Mesothelial cell of epicardium (in vitro differentiated cells): ENCODE data around the gene ERGIC2. TPM values are rescaled to one million over a fixed set of nuclear protein-coding genes. Genes with fewer than 3 reads are reported as not detected.

Experiments used
- DNase-seq, 2 experiments: peaks; one replicate each; pipeline ENCODE4 v3.0.0; 2021; ENCODE audit warnings: low spot score in 2 of 2; ENCODE audit not compliant: unreplicated experiment in 2 of 2
- H3K27ac Mint-ChIP-seq: 2 replicates; pipeline ENCODE4 v1.8.0; 2021; ENCODE audit warnings: mixed read lengths
- H3K27me3 Mint-ChIP-seq: 2 replicates; pipeline ENCODE4 v1.8.0; 2021; ENCODE audit warnings: low read depth, mixed read lengths
- H3K36me3 Mint-ChIP-seq: 2 replicates; pipeline ENCODE4 v1.8.0; 2021; ENCODE audit warnings: mixed read lengths
- H3K4me1 Mint-ChIP-seq: 2 replicates; pipeline ENCODE4 v1.8.0; 2021; ENCODE audit warnings: mixed read lengths
- H3K4me3 Mint-ChIP-seq: 2 replicates; pipeline ENCODE4 v1.8.0; 2021; ENCODE audit warnings: mild to moderate bottlenecking, moderate library complexity, mixed read lengths
- H3K9me3 Mint-ChIP-seq: 2 replicates; pipeline ENCODE4 v1.8.0; 2021; ENCODE audit warnings: mixed read lengths
- CTCF ChIP-seq: fragments of 200-600 bp; sonication (generic); IDR thresholded peaks from one replicate; pipeline ENCODE4 v1.5.0; 2021; ENCODE audit warnings: antibody characterized with exemption; ENCODE audit not compliant: unreplicated experiment
- total RNA-seq: library from RNA; stranded (reverse); gene quantifications from 3 replicates; pipeline ENCODE4 v1.2.1, GENCODE V29; 2021

Gene ERGIC2
- 59.8 to 65.3 TPM (median 62.3 TPM) in 3 replicates for total RNA-seq

- H3K36me3 Mint-ChIP-seq: peaks cover 14% of the 10 kb centered on the region
- DNase-seq: peak; percentile 69 to 87
- H3K27ac Mint-ChIP-seq: peak within 1 kb of the TSS; percentile 96
- H3K4me3 Mint-ChIP-seq: peak within 1 kb of the TSS; percentile 92
- peaks cover 16% of the 10 kb centered on the region for H3K4me1 Mint-ChIP-seq
- no peak for TF ChIP-seq CTCF
- peaks cover 4% of the 10 kb centered on the region for H3K9me3 Mint-ChIP-seq
- peaks cover 5% of the 10 kb centered on the region for H3K27me3 Mint-ChIP-seq
Observed at GRCh38 chr12:29380536-29381523, at the start of gene ERGIC2. Gene ERGIC2 (minus strand): TSS chr12:29381172. CDS start chr12:29371633, 9,539 bp downstream.

GRCh38 chr12:29430716-29431044 lies 49.7 kb upstream of the ERGIC2 start:
- H3K4me3 Mint-ChIP-seq: no peak overlapping the region
- no peak for TF ChIP-seq CTCF
- no peak for DNase-seq
- no peak overlapping the region for H3K27ac Mint-ChIP-seq
- no peaks in the 10 kb centered on the region for H3K9me3 Mint-ChIP-seq
- H3K27me3 Mint-ChIP-seq: no peaks in the 10 kb centered on the region
- no peaks in the 10 kb centered on the region for H3K36me3 Mint-ChIP-seq
- H3K4me1 Mint-ChIP-seq: no peaks in the 10 kb centered on the region

GRCh38 chr12:29429999-29430715 lies 49.2 kb upstream of the ERGIC2 start:
- Mint-ChIP-seq H3K36me3 (no peaks in the 10 kb centered on the region), H3K9me3 (no peaks in the 10 kb centered on the region), H3K4me3 (no peak overlapping the region), H3K27ac (no peak overlapping the region), H3K4me1 (no peaks in the 10 kb centered on the region), H3K27me3 (no peaks in the 10 kb centered on the region)
- no peak for TF ChIP-seq CTCF
- DNase-seq: no peak

GRCh38 chr12:29428633-29429032 lies 47.7 kb upstream of the ERGIC2 start:
- no peak for TF ChIP-seq CTCF
- Mint-ChIP-seq H3K27me3 (no peaks in the 10 kb centered on the region), H3K36me3 (no peaks in the 10 kb centered on the region), H3K4me1 (no peaks in the 10 kb centered on the region), H3K9me3 (peaks cover 6% of the 10 kb centered on the region), H3K4me3 (no peak overlapping the region), H3K27ac (no peak overlapping the region)
- no peak for DNase-seq

GRCh38 chr12:29427964-29428363 lies 47.0 kb upstream of the ERGIC2 start:
- no peaks in the 10 kb centered on the region for H3K27me3 Mint-ChIP-seq

More at GRCh38 chr12:29427964-29428363, 47.0 kb upstream of the ERGIC2 start:
- DNase-seq: no peak
- Mint-ChIP-seq H3K4me1 (no peaks in the 10 kb centered on the region), H3K36me3 (no peaks in the 10 kb centered on the region), H3K9me3 (peaks cover 13% of the 10 kb centered on the region), H3K27ac (no peak overlapping the region), H3K4me3 (no peak overlapping the region)
- TF ChIP-seq CTCF: no peak
